Stimulated activated naive CD8-positive, alpha-beta T cell treated with anti-CD3 and anti-CD28 coated beads, Interleukin-15, Interleukin-2, amounts not matched to agents 100 ng/mL and 50 ng/mL, for 24 hours (primary cell): Measurements from ENCODE around the gene GDI2.
"Not testable (repeated sequence)": the region's sequence is repeated elsewhere in the genome, so short reads cannot be mapped to it uniquely, and the experiment has no call there.

ENCODE experiments used
- H3K27ac Mint-ChIP-seq: one replicate; pipeline ENCODE4 v1.8.0; 2021; ENCODE audit warnings: mild to moderate bottlenecking, mixed read lengths
- H3K27me3 Mint-ChIP-seq: one replicate; pipeline ENCODE4 v1.8.0; 2021; ENCODE audit warnings: mixed read lengths
- H3K36me3 Mint-ChIP-seq: one replicate; pipeline ENCODE4 v1.8.0; 2021; ENCODE audit warnings: low read depth, mixed read lengths
- H3K4me1 Mint-ChIP-seq: one replicate; pipeline ENCODE4 v1.8.0; 2021; ENCODE audit warnings: low read depth, mixed read lengths
- H3K4me3 Mint-ChIP-seq: one replicate; pipeline ENCODE4 v1.8.0; 2021; ENCODE audit warnings: mild to moderate bottlenecking, mixed read lengths
- H3K9me3 Mint-ChIP-seq: one replicate; pipeline ENCODE4 v1.8.0; 2021; ENCODE audit warnings: mixed read lengths

Gene GDI2

GRCh38 chr10:5813341-5814109 lies at the start of gene GDI2:
Gene GDI2, minus strand, starts transcription at chr10:5813434. Its CDS starts 176 bp downstream, at chr10:5813258.
- Mint-ChIP-seq H3K4me3 (peak within 1 kb of the TSS; percentile 93), H3K9me3 (no peaks in the 10 kb centered on the region), H3K27me3 (no peaks in the 10 kb centered on the region), H3K4me1 (peaks cover 72% of the 10 kb centered on the region), H3K36me3 (peaks cover 48% of the 10 kb centered on the region), H3K27ac (peak within 1 kb of the TSS; percentile 92)

GRCh38 chr10:5862360-5862961 lies 49.2 kb upstream of the GDI2 start:
- peaks cover 14% of the 10 kb centered on the region for H3K36me3 Mint-ChIP-seq
- H3K27ac Mint-ChIP-seq, result peak overlapping the region; percentile 39
- H3K4me1 Mint-ChIP-seq, result peaks cover 10% of the 10 kb centered on the region
- no peaks in the 10 kb centered on the region for H3K9me3 Mint-ChIP-seq
- no peaks in the 10 kb centered on the region for H3K27me3 Mint-ChIP-seq
- H3K4me3 Mint-ChIP-seq, result no peak overlapping the region

- Mint-ChIP-seq H3K27ac (no peak overlapping the region), H3K27me3 (no peaks in the 10 kb centered on the region), H3K4me3 (no peak overlapping the region), H3K36me3 (peaks cover 14% of the 10 kb centered on the region), H3K9me3 (no peaks in the 10 kb centered on the region), H3K4me1 (peaks cover 3% of the 10 kb centered on the region)
These were observed 46.8 kb upstream of the GDI2 start for GRCh38 chr10:5860066-5860465.

- Mint-ChIP-seq H3K27ac (no peak overlapping the region), H3K27me3 (no peaks in the 10 kb centered on the region), H3K4me3 (no peak overlapping the region)
These were observed 45.6 kb upstream of the GDI2 start for GRCh38 chr10:5858811-5859210.

GRCh38 chr10:5856701-5857004 lies 43.4 kb upstream of the GDI2 start:
- Mint-ChIP-seq H3K4me3 (no peak overlapping the region), H3K27me3 (no peaks in the 10 kb centered on the region), H3K36me3 (peaks cover 4% of the 10 kb centered on the region), H3K27ac (no peak overlapping the region), H3K4me1 (peaks cover 11% of the 10 kb centered on the region), H3K9me3 (no peaks in the 10 kb centered on the region)

More at GRCh38 chr10:5858811-5859210, 45.6 kb upstream of the GDI2 start:
- peaks cover 3% of the 10 kb centered on the region for H3K4me1 Mint-ChIP-seq
- H3K36me3 Mint-ChIP-seq, result peaks cover 8% of the 10 kb centered on the region
- no peaks in the 10 kb centered on the region for H3K9me3 Mint-ChIP-seq

GRCh38 chr10:5855979-5856700 lies 42.9 kb upstream of the GDI2 start:
- no peaks in the 10 kb centered on the region for H3K36me3 Mint-ChIP-seq
- peaks cover 11% of the 10 kb centered on the region for H3K4me1 Mint-ChIP-seq
- H3K4me3 Mint-ChIP-seq, result no peak overlapping the region
- no peaks in the 10 kb centered on the region for H3K27me3 Mint-ChIP-seq
- no peak overlapping the region for H3K27ac Mint-ChIP-seq
- H3K9me3 Mint-ChIP-seq, result no peaks in the 10 kb centered on the region

- peaks cover 11% of the 10 kb centered on the region for H3K4me1 Mint-ChIP-seq
- H3K27ac Mint-ChIP-seq, result no peak overlapping the region
- no peak overlapping the region for H3K4me3 Mint-ChIP-seq
These were observed 40.9 kb upstream of the GDI2 start for GRCh38 chr10:5854131-5854475.

GRCh38 chr10:5846667-5847066 lies 33.4 kb upstream of the GDI2 start:
- H3K9me3 Mint-ChIP-seq, H3K36me3 Mint-ChIP-seq, H3K27me3 Mint-ChIP-seq: not testable (repeated sequence)
- H3K4me1 Mint-ChIP-seq, result peaks cover 48% of the 10 kb centered on the region
- H3K27ac Mint-ChIP-seq, result peak overlapping the region; percentile 94
- peak overlapping the region; percentile 57 for H3K4me3 Mint-ChIP-seq

More at GRCh38 chr10:5854131-5854475, 40.9 kb upstream of the GDI2 start:
- Mint-ChIP-seq H3K36me3 (no peaks in the 10 kb centered on the region), H3K27me3 (no peaks in the 10 kb centered on the region), H3K9me3 (no peaks in the 10 kb centered on the region)

GRCh38 chr10:5844345-5845055 lies 31.3 kb upstream of the GDI2 start:
- Mint-ChIP-seq H3K4me1 (peaks cover 60% of the 10 kb centered on the region), H3K27me3 (no peaks in the 10 kb centered on the region), H3K4me3 (peak overlapping the region; percentile 53), H3K36me3 (no peaks in the 10 kb centered on the region), H3K27ac (peak overlapping the region; percentile 85), H3K9me3 (no peaks in the 10 kb centered on the region)

- Mint-ChIP-seq H3K9me3 (no peaks in the 10 kb centered on the region), H3K4me1 (peaks cover 61% of the 10 kb centered on the region), H3K36me3 (no peaks in the 10 kb centered on the region), H3K27me3 (no peaks in the 10 kb centered on the region), H3K4me3 (peak overlapping the region; percentile 53), H3K27ac (peak overlapping the region; percentile 85)
These were observed 30.6 kb upstream of the GDI2 start for GRCh38 chr10:5843686-5844344.

- no peaks in the 10 kb centered on the region for H3K36me3 Mint-ChIP-seq
- no peaks in the 10 kb centered on the region for H3K9me3 Mint-ChIP-seq
- no peak overlapping the region for H3K4me3 Mint-ChIP-seq
- H3K27me3 Mint-ChIP-seq, result no peaks in the 10 kb centered on the region
- H3K4me1 Mint-ChIP-seq, result peaks cover 61% of the 10 kb centered on the region
- H3K27ac Mint-ChIP-seq, result no peak overlapping the region
These were observed 28.7 kb upstream of the GDI2 start for GRCh38 chr10:5841965-5842364.

- Mint-ChIP-seq H3K4me1 (peaks cover 47% of the 10 kb centered on the region), H3K27me3 (no peaks in the 10 kb centered on the region), H3K27ac (peak overlapping the region; percentile 88), H3K4me3 (peak overlapping the region; percentile 59), H3K36me3 (no peaks in the 10 kb centered on the region), H3K9me3 (no peaks in the 10 kb centered on the region)
These were observed 27.4 kb upstream of the GDI2 start for GRCh38 chr10:5840314-5841307.

- not testable (repeated sequence) for H3K4me3 Mint-ChIP-seq, H3K27ac Mint-ChIP-seq, H3K36me3 Mint-ChIP-seq, H3K27me3 Mint-ChIP-seq, H3K9me3 Mint-ChIP-seq
- peaks cover 10% of the 10 kb centered on the region for H3K4me1 Mint-ChIP-seq
These were observed 22.9 kb upstream of the GDI2 start for GRCh38 chr10:5836181-5836580.
